Peyer's patch (tissue), 4 donors: ENCODE measurements around the gene ABCA3.

Experiments
- CTCF ChIP-seq, 6 experiments: fragments of 450-650 bp in 4 of 6; fragments of 200-600 bp in 2 of 6; sonication (generic) in 1 of 6; IDR thresholded peaks; one replicate each; pipeline ENCODE4 v1.5.1; 2017 to 2019; ENCODE audit warnings: antibody characterized with exemption in 6 of 6, mild to moderate bottlenecking in 3 of 6, moderate library complexity in 1 of 6
- POLR2A ChIP-seq, 2 donors: fragments of 450-650 bp; IDR thresholded peaks; one replicate each; pipeline ENCODE4 v1.5.1; 2017; ENCODE audit warnings: antibody characterized with exemption in 2 of 2, mild to moderate bottlenecking in 2 of 2, moderate library complexity in 2 of 2

- no peak for TF ChIP-seq CTCF (IDR thresholded peaks at IDR 0.05)
- no peak for TF ChIP-seq POLR2A (IDR thresholded peaks at IDR 0.05)
These were observed 66.6 kb downstream of the ABCA3 start for GRCh38 chr16:2273931-2274330.
